Neural progenitor cell (in vitro differentiated cells): ENCODE data around the gene PPP4R3B.

Source experiments
- EZH2 ChIP-seq: fragments of 200-600 bp; sonication (generic); IDR thresholded peaks from 2 replicates; pipeline ENCODE4 v1.6.1; 2017; ENCODE audit warnings: antibody characterized with exemption, mild to moderate bottlenecking, moderate library complexity
- TF ChIP-seq, protein P1 (sequence below): fragments of 200-600 bp; sonication (generic); IDR thresholded peaks from 2 replicates; pipeline ENCODE4 v1.5.1; 2017; ENCODE audit warnings: antibody characterized with exemption, mild to moderate bottlenecking

DNA sequence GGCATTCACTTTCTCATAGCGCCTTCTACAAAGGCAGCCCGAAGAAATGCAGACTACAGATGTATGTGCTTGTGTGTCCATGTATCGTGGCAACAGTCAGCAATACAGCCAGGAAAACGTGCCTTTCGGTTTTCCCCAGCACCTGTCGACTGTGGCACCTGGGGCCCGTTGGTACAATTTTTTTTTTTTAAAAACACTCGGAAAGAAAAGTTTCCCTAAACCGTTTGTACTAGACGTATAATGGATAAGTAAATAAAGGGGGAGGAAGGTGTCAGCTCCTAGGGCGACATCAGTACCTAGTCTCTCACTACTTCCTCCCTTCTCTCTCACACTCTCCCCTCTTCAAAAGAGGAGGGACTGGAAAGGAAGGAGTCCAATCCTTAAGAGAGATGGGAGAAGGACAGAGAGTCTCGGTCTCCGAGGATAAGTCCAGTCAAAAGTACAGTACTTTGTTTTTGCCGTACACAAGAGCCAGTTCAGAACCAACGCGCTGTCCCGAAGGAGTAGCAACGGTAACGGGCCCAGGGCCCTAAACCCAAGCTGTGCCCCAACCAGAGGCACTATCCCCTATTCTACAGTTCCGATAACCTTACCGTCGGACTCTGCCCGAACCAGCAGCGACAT lies 759 bp downstream of the PPP4R3B start:
- TF ChIP-seq, protein P1, sequence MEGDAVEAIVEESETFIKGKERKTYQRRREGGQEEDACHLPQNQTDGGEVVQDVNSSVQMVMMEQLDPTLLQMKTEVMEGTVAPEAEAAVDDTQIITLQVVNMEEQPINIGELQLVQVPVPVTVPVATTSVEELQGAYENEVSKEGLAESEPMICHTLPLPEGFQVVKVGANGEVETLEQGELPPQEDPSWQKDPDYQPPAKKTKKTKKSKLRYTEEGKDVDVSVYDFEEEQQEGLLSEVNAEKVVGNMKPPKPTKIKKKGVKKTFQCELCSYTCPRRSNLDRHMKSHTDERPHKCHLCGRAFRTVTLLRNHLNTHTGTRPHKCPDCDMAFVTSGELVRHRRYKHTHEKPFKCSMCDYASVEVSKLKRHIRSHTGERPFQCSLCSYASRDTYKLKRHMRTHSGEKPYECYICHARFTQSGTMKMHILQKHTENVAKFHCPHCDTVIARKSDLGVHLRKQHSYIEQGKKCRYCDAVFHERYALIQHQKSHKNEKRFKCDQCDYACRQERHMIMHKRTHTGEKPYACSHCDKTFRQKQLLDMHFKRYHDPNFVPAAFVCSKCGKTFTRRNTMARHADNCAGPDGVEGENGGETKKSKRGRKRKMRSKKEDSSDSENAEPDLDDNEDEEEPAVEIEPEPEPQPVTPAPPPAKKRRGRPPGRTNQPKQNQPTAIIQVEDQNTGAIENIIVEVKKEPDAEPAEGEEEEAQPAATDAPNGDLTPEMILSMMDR = no peak
- TF ChIP-seq EZH2 = no peak
